Esophagus (tissue), 2 donors: ENCODE data around the gene ZC3H18. TPM values are rescaled to one million over a fixed set of nuclear protein-coding genes. Genes with fewer than 3 reads are reported as not detected.

Experiments used
- H3K27ac ChIP-seq, 2 donors: one replicate each; pipeline ENCODE4 v1.5.1; 2013; ENCODE audit warnings: low read depth in 2 of 2, mild to moderate bottlenecking in 2 of 2, inconsistent platforms in 1 of 2, low read length in 1 of 2, moderate library complexity in 1 of 2
- H3K27me3 ChIP-seq, 2 donors: one replicate each; pipeline ENCODE4 v1.6.1; 2013; ENCODE audit warnings: low read length in 2 of 2, control low read depth in 1 of 2, mild to moderate bottlenecking in 1 of 2; ENCODE audit not compliant: insufficient read depth in 2 of 2, control insufficient read depth in 1 of 2
- H3K36me3 ChIP-seq, 2 donors: one replicate each; pipeline ENCODE4 v1.6.1; 2013; ENCODE audit warnings: low read length in 1 of 2; ENCODE audit not compliant: control insufficient read depth in 2 of 2, insufficient read depth in 2 of 2
- H3K4me1 ChIP-seq, 2 donors: one replicate each; pipeline ENCODE4 v1.6.1; 2013; ENCODE audit warnings: low read length in 1 of 2; ENCODE audit not compliant: control insufficient read depth in 2 of 2, insufficient read depth in 2 of 2
- H3K4me3 ChIP-seq, 2 donors: one replicate each; pipeline ENCODE4 v1.5.1; 2013; ENCODE audit warnings: low read length in 2 of 2, mild to moderate bottlenecking in 2 of 2, low read depth in 1 of 2, moderate library complexity in 1 of 2
- H3K9me3 ChIP-seq, 2 donors: one replicate each; pipeline ENCODE4 v1.6.1; 2013; ENCODE audit warnings: mild to moderate bottlenecking in 2 of 2, low read depth in 1 of 2, low read length in 1 of 2, moderate library complexity in 1 of 2; ENCODE audit not compliant: control insufficient read depth in 2 of 2, insufficient read depth in 1 of 2
- WGBS, 2 donors: extraction: QIAGEN DNeasy Blood & Tissue Kit; methylation state at CpG; one replicate each; pipeline ENCODE4 v1.1.7; 2013; 5-methylcytosine and 5-hydroxymethylcytosine counted together
- polyA plus RNA-seq, 2 donors: library from polyadenylated mRNA; stranded (reverse); fragments of 200-250 nt; gene quantifications; one replicate each; pipeline ENCODE4 v1.2.3, GENCODE V29; 2013
- donor health status: healthy with polysubstance abuse.
- donor health status: Bipolar disorder and iron deficiency.

Gene ZC3H18
- polyA plus RNA-seq, 2 donors = 19.1 to 24.5 TPM

GRCh38 chr16:88676502-88677242 lies 106.5 kb downstream of the ZC3H18 start:
- H3K9me3 ChIP-seq = no peaks in the 10 kb centered on the region
- H3K27me3 ChIP-seq = no peaks in the 10 kb centered on the region
- H3K4me1 ChIP-seq = no peaks in the 10 kb centered on the region
- H3K36me3 ChIP-seq = peaks cover 0 to 5% of the 10 kb centered on the region in 2 donors
- H3K27ac ChIP-seq = no peak overlapping the region
- H3K4me3 ChIP-seq = no peak overlapping the region
- 82 to 83% methylated on average over 22 of the region's 22 CpGs for WGBS, 2 donors

GRCh38 chr16:88677721-88678120 lies 107.5 kb downstream of the ZC3H18 start:
- no peaks in the 10 kb centered on the region for H3K4me1 ChIP-seq
- 66 to 75% methylated on average over 13 of the region's 13 CpGs for WGBS, 2 donors
- H3K36me3 ChIP-seq = peaks cover 0 to 5% of the 10 kb centered on the region in 2 donors
- no peak overlapping the region for H3K27ac ChIP-seq
- no peak overlapping the region for H3K4me3 ChIP-seq
- H3K9me3 ChIP-seq = no peaks in the 10 kb centered on the region
- H3K27me3 ChIP-seq = no peaks in the 10 kb centered on the region

GRCh38 chr16:88678224-88678979 lies 108.2 kb downstream of the ZC3H18 start:
- Histone ChIP-seq H3K4me3 (no peak overlapping the region), H3K9me3 (no peaks in the 10 kb centered on the region), H3K27me3 (no peaks in the 10 kb centered on the region), H3K36me3 (peaks cover 0 to 5% of the 10 kb centered on the region in 2 donors), H3K4me1 (no peaks in the 10 kb centered on the region), H3K27ac (no peak overlapping the region)
- WGBS, 2 donors = 58 to 64% methylated on average over 32 of the region's 32 CpGs

GRCh38 chr16:88680554-88681083 lies 110.4 kb downstream of the ZC3H18 start:
- Histone ChIP-seq H3K36me3 (no peaks in the 10 kb centered on the region), H3K4me1 (peaks cover 0 to 4% of the 10 kb centered on the region in 2 donors), H3K9me3 (no peaks in the 10 kb centered on the region), H3K4me3 (no peak overlapping the region), H3K27ac (no peak overlapping the region), H3K27me3 (no peaks in the 10 kb centered on the region)
- 77 to 78% methylated on average over 5 of the region's 5 CpGs for whole genome bisulfite sequencing, 2 donors

- peaks cover 0 to 10% of the 10 kb centered on the region in 2 donors for H3K4me1 ChIP-seq
- 51 to 59% methylated on average over 30 to 31 of the region's 31 CpGs for WGBS, 2 donors
Measured at GRCh38 chr16:88681084-88681680, 111.0 kb downstream of the ZC3H18 start.

More at GRCh38 chr16:88681084-88681680, 111.0 kb downstream of the ZC3H18 start:
- Histone ChIP-seq H3K27ac (peak overlapping the region; percentile 1 to 36), H3K36me3 (no peaks in the 10 kb centered on the region), H3K9me3 (no peaks in the 10 kb centered on the region), H3K27me3 (peaks cover 0 to 4% of the 10 kb centered on the region in 2 donors), H3K4me3 (no peak overlapping the region)

Other genes with a start within 250 kb of the ZC3H18 start
- under 1 TPM; 0.04 to 0.06 TPM for gene ZNF469, start 187.4 kb upstream of the ZC3H18 start, polyA plus RNA-seq
- 1 to 10 TPM in 1 of 2 donors, under 1 TPM in 1; 0.98 to 2.6 TPM for gene ZFPM1, start 117.1 kb upstream of the ZC3H18 start, polyA plus RNA-seq
- under 1 TPM; 0.07 to 0.59 TPM for gene IL17C, start 68.2 kb downstream of the ZC3H18 start, polyA plus RNA-seq
- 10 to 100 TPM; 58.5 to 67.8 TPM for gene CYBA, start 80.7 kb downstream of the ZC3H18 start, polyA plus RNA-seq
- gene MVD, start 92.7 kb downstream of the ZC3H18 start, polyA plus RNA-seq = 100 to 1,000 TPM in 1 of 2 donors, 10 to 100 TPM in 1; 92.5 to 149 TPM
- gene SNAI3, start 116.1 kb downstream of the ZC3H18 start, polyA plus RNA-seq = under 1 TPM; 0.24 to 0.28 TPM
- 10 to 100 TPM in 1 of 2 donors, 1 to 10 TPM in 1; 5.2 to 11.7 TPM for gene RNF166, start 136.0 kb downstream of the ZC3H18 start, polyA plus RNA-seq
- gene CTU2, start 136.1 kb downstream of the ZC3H18 start, polyA plus RNA-seq = 10 to 100 TPM; 10.4 to 11.0 TPM
- 100 to 1,000 TPM; 102 to 172 TPM for gene PIEZO1, start 214.8 kb downstream of the ZC3H18 start, polyA plus RNA-seq
- gene CDT1, start 233.4 kb downstream of the ZC3H18 start, polyA plus RNA-seq = 1 to 10 TPM; 5.8 to 9.9 TPM
- gene APRT, start 241.5 kb downstream of the ZC3H18 start, polyA plus RNA-seq = 100 to 1,000 TPM; 137 to 223 TPM